8988T (cell line): ENCODE measurements around the gene TCOF1.
"Not testable (repeated sequence)": the region's sequence is repeated elsewhere in the genome, so short reads cannot be mapped to it uniquely, and the experiment has no call there.

Experiments
- DNase-seq: peaks from one replicate; pipeline ENCODE4 v3.0.0; 2011

TCOF1 gene

GRCh38 chr5:150407096-150407720, 49.7 kb downstream of the TCOF1 start:
- no peak for DNase-seq

GRCh38 chr5:150408231-150408943, 50.9 kb downstream of the TCOF1 start:
- DNase-seq = no peak

GRCh38 chr5:150409638-150410523, 52.4 kb downstream of the TCOF1 start:
- DNase-seq = peak; percentile 88

- peak; percentile 46 for DNase-seq
Observed at GRCh38 chr5:150410524-150411244, 53.2 kb downstream of the TCOF1 start.

- no peak for DNase-seq
Observed at GRCh38 chr5:150411245-150411979, 53.9 kb downstream of the TCOF1 start.

GRCh38 chr5:150412319-150413175, 55.0 kb downstream of the TCOF1 start, which contains the start of gene CD74:
CD74 (minus strand) TSS chr5:150412910; CDS start chr5:150412749, 161 bp downstream.
- peak; percentile 35 for DNase-seq

- no peak for DNase-seq
Observed at GRCh38 chr5:150413176-150413901, 55.8 kb downstream of the TCOF1 start.

- DNase-seq = not testable (repeated sequence)
Observed at GRCh38 chr5:150413902-150414790, 56.6 kb downstream of the TCOF1 start.

- no peak for DNase-seq
Observed at GRCh38 chr5:150419630-150420270, 62.3 kb downstream of the TCOF1 start.

GRCh38 chr5:150422075-150422474, 64.6 kb downstream of the TCOF1 start:
- no peak for DNase-seq

GRCh38 chr5:150422758-150423157, 65.3 kb downstream of the TCOF1 start:
- no peak for DNase-seq

- not testable (repeated sequence) for DNase-seq
Observed at GRCh38 chr5:150426165-150426564, 68.7 kb downstream of the TCOF1 start.

- no peak for DNase-seq
Observed at GRCh38 chr5:150428106-150428876, 70.8 kb downstream of the TCOF1 start.

- no peak for DNase-seq
Observed at GRCh38 chr5:150428978-150429377, 71.5 kb downstream of the TCOF1 start.

- DNase-seq = no peak
Observed at GRCh38 chr5:150429410-150429873, 71.9 kb downstream of the TCOF1 start.

GRCh38 chr5:150431048-150431447, 73.6 kb downstream of the TCOF1 start:
- DNase-seq = no peak

- DNase-seq = no peak
Observed at GRCh38 chr5:150431574-150431973, 74.1 kb downstream of the TCOF1 start.

- no peak for DNase-seq
Observed at GRCh38 chr5:150434464-150434863, 77.0 kb downstream of the TCOF1 start.
